NCI-H128 (cell line): ENCODE data around the gene CSNK2A1.
A peak's percentile ranks its signal among the peaks of the same experiment; 100 is the strongest.

Experiments
- DNase-seq: peaks from one replicate; lab custom pipeline; 2025; ENCODE audit not compliant: unreplicated experiment; lab: John Stamatoyannopoulos, UW

The CSNK2A1 gene

DNA sequence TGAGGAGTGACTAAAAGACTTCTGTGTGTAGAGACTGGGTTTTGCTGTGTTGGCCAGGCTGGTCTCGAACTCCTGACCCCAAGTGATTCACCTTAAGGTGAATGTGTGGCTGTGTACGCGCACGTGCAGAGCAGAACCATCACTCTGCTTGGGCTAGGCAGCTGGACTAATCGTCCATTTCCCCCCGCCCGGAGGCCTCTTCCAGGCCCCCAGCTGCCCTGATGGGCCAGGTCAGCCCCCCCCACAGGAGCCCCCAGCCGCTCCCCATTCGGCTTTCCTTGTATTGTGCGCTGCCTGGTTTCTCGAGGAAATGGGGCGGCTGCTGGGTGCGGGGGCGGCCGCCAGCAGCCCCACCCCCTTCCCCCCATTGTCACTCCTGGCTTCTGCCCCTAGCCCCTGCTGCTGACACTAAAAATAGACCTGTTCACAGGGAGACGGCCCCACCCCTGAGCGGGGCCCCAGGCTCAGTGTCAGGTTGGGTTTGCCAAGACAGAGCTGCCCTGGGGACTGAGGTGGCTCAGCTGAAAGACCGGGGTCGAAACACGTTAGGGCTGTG lies 24.6 kb upstream of the CSNK2A1 start:
- no peak for DNase-seq

DNA sequence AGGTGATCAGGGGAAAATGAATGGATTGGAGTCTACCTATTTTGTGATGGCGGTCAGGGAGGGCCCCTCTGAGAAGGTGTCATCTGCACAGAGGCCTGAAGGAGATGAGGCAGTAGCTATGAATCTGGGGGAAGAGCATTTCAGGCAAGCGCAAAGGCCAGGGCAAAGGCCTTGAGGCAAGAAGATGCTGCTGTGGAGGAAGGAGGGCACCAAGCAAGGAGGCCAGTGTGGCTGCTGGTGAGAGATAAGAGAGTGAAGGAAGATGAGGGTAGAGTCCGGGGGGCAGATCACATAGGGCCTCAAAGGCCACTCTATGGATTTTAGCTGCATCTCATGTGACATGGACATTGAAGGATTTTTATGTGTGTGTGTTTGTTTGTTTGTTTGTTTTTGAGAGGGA lies 20.6 kb upstream of the CSNK2A1 start:
- DNase-seq: no peak

DNA sequence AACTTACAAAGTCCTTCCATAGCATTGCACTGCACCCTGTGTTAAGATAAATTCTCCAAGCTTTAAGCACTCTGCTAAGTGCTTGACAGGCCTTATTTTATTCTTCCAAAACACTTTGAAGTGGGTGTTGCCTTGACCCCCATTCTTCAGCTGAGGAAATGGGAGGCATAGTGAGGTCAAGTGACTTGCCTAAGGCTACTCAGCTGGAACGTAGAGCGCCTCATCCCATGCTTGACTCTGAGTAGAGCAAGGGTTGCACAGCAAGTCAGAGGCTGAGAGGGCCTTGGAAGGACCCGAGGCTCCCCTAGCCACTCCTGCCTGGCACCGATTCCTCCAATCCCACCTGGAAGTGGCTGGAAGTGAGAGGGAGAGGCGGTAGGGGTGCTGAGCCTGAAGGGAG lies 19.6 kb upstream of the CSNK2A1 start:
- no peak for DNase-seq

DNA sequence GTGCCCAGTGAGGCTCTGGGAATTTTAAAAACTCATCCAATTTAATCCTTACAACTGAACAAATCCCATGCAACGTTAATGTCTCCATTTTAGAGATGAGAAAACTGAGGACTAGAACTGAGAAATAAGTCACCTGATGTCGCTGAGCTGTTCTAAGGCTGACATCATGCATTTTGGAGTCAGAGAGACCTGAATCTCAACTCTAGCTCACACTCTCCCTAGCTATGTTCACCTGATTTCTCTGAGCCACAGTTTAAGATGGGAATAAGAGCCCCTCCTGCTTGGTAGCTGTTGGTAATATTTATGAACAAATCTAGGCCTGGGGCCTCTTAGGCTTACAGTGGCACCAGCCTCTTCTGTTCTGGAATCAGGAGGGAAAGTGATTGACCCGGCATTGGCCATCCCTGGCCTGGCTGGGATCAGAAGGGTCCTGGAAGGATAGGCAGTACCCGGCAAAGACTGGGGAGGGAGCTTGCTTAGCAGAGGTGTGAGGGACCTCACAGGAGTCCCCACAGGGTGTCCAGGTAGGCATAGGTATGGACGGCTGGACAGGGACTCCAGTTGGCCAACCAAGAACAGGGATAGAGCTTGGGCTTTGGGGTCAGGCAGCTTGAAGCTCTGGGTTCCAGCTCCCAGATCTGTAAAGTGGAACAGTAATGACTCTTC lies 18.8 kb upstream of the CSNK2A1 start:
- DNase-seq: no peak

GRCh38 chr20:561437-562231 lies 18.0 kb upstream of the CSNK2A1 start:
- DNase-seq: peak; percentile 10

DNA sequence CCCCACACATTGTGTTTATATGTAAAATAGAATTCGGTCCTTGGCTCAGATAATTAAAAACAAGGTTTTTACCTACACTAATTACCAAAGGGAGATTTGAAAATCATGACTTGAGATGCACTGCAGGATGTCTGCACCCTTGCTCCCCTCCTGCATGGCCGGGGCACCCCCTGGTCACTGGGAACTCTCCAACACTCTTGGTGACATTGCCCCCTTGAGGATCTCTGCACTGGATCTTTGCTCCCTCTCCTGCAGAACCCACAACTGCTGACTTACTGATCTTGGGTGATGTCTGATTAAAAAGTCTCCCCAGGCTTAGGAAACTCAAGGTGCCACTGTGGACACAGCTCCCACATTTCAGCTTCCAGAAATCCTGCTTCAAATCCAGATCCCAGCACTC lies 17.1 kb upstream of the CSNK2A1 start:
- no peak for DNase-seq

GRCh38 chr20:558117-558516 lies 14.5 kb upstream of the CSNK2A1 start:
- DNase-seq: no peak

GRCh38 chr20:556984-557383 lies 13.4 kb upstream of the CSNK2A1 start:
- DNase-seq: no peak

GRCh38 chr20:555976-556385 lies 12.4 kb upstream of the CSNK2A1 start:
- no peak for DNase-seq

DNA sequence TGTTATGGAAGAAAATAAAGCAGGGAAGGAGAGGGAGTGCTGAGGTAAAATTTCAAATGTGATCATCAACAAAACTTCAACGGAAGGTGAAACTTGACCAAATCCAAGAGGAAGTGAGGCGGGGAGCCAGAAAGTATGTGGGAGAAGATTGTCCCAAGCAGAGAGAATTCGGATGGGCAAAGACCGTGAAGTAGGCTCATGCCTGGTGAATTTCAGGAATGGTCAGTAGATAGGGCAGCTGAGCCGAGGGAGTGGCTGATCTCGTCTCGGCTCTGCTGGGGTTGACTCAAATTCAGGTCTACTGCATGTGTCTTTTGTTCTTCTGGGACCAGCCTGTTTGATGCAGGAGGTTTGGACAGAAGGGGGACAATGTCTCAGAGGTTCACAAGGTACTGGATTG lies 7.0 kb upstream of the CSNK2A1 start:
- no peak for DNase-seq

- no peak for DNase-seq
Measured at GRCh38 chr20:549722-550496, 6.3 kb upstream of the CSNK2A1 start.

DNA sequence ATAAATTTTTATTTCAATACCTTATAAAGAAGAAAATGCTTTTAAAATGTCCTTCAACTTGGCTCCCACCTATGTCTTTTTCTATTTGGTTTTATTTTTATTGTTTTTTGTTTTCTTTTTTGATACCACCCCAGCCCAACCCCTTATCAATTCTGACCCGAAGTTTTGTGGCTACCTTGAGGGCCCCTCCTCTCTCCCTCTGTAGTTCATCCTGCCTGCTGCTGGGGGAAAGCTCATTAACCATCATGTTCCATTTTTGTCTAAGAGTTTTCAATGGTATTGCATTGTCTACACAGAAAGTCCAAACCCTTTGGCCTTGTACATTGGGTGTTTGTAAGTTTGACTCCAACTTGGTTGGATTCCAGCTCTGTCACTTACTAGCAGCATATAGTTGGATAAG lies 5.3 kb upstream of the CSNK2A1 start:
- no peak for DNase-seq

GRCh38 chr20:547394-547793 lies 3.8 kb upstream of the CSNK2A1 start:
- no peak for DNase-seq

- DNase-seq: no peak
Measured at GRCh38 chr20:546353-546752, 2.8 kb upstream of the CSNK2A1 start.

DNA sequence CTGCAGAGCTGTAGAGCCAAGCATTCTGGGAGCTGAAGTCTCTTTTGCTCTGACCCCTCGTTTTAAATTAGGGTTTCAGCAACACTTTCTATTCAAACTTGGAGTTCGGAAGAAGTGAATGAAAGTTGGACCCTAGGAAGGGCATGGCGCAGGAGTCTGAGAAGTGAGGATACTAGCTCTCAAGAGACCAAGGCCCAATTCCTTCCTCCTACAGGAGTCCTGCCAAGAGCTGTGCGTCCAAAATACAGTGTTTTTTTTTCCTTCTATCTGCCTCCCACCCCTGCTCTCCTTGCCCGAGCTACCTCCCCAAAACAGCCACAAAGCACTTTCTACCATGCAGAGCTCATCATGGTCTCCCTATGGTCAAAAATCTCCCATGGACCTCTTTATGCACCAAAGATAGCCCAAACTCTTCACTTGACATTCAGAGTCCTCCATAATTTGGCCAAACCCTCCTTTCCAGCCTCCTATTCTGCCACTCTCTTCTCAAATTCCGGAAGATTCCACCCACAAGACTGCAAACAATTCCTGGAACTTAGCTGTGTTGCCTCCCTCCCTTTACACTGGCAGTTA lies 649 bp upstream of the CSNK2A1 start:
- DNase-seq: no peak

GRCh38 chr20:542777-543368 lies 717 bp downstream of the CSNK2A1 start:
- DNase-seq: no peak

GRCh38 chr20:540391-541201 lies 3.0 kb downstream of the CSNK2A1 start:
- DNase-seq: no peak

- DNase-seq: no peak
Measured at GRCh38 chr20:539848-540247, 3.7 kb downstream of the CSNK2A1 start.

GRCh38 chr20:539191-539590 lies 4.4 kb downstream of the CSNK2A1 start:
- DNase-seq: no peak

DNA sequence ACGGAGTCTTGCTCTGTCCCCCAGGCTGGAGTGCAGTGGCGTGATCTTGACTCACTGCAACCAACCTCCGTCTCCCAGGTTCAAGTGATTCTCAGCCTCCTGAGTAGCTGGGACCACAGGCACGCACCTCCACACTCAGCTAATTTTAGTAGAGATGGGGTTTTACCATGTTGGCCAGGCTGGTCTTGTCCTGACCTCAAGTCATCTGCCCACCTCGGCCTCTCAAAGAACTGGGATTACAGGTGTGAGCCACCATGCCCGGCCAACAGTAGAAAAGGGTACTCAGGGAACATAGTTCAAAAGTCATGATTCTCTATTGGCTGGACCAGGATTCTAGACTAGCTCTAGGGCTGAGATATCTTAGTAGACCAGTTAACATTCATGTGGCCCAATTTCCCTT lies 5.6 kb downstream of the CSNK2A1 start:
- DNase-seq: no peak
